GM12878 (cell line): Measurements from ENCODE around the gene PPP1CA. TPM values are rescaled to one million over a fixed set of nuclear protein-coding genes. Genes with fewer than 3 reads are reported as not detected.

Source experiments
- BACH1 ChIP-seq: fragments of 450-650 bp; IDR thresholded peaks from 2 replicates; pipeline ENCODE4 v1.6.1; 2017; ENCODE audit warnings: mild to moderate bottlenecking, borderline replicate concordance
- BMI1 ChIP-seq: fragments of 450-650 bp; IDR thresholded peaks from 2 replicates; pipeline ENCODE4 v1.6.1; 2016; ENCODE audit warnings: mild to moderate bottlenecking, moderate library complexity, borderline replicate concordance
- CTCF ChIP-seq, 3 experiments: IDR thresholded peaks in 2 of 3; conservative IDR thresholded peaks in 1 of 3; 2 replicates each; pipeline ENCODE4 v1.5.1; 2011; ENCODE audit warnings: low read depth in 3 of 3, low read length in 3 of 3, mild to moderate bottlenecking in 3 of 3, control low read depth in 2 of 3, moderate library complexity in 2 of 3, inconsistent platforms in 1 of 3, mixed read lengths in 1 of 3; ENCODE audit not compliant: control insufficient read depth in 2 of 3, insufficient read depth in 1 of 3; ENCODE audit errors: extremely low read depth in 1 of 3
- EED ChIP-seq: sonication (generic); IDR thresholded peaks from 2 replicates; pipeline ENCODE4 v1.6.1; 2016; ENCODE audit warnings: antibody characterized with exemption, low read depth
- HDAC2 ChIP-seq: fragments of 200-600 bp; sonication (generic); IDR thresholded peaks from 2 replicates; pipeline ENCODE4 v1.6.1; 2017
- IKZF1 ChIP-seq: fragments of 450-650 bp; conservative IDR thresholded peaks from 2 replicates; pipeline ENCODE4 v1.6.1; 2017; ENCODE audit warnings: antibody characterized with exemption, mild to moderate bottlenecking
- IKZF2 ChIP-seq, 2 experiments: fragments of 450-650 bp; IDR thresholded peaks; 2 replicates each; pipeline ENCODE4 v1.6.1; 2017; ENCODE audit warnings: mild to moderate bottlenecking in 2 of 2, moderate library complexity in 2 of 2
- KAT2A ChIP-seq: conservative IDR thresholded peaks from 2 replicates; pipeline ENCODE4 v1.6.1; 2011; ENCODE audit warnings: low read depth, low read length; ENCODE audit not compliant: control insufficient read depth
- MAX ChIP-seq: IDR thresholded peaks from 2 replicates; pipeline ENCODE4 v1.6.1; 2012; ENCODE audit warnings: low read depth, low read length, improper control_type of control experiment
- MEF2B ChIP-seq: fragments of 450-650 bp; IDR thresholded peaks from 2 replicates; pipeline ENCODE4 v1.6.1; 2018; ENCODE audit warnings: mild to moderate bottlenecking, moderate library complexity; ENCODE audit not compliant: partially characterized antibody, poor library complexity, severe bottlenecking
- MLLT1 ChIP-seq: fragments of 450-650 bp; IDR thresholded peaks from 2 replicates; pipeline ENCODE4 v1.6.1; 2016; ENCODE audit warnings: mild to moderate bottlenecking
- NFYB ChIP-seq: IDR thresholded peaks from 2 replicates; pipeline ENCODE4 v1.6.1; 2011; ENCODE audit warnings: low read depth, mild to moderate bottlenecking, low read length, improper control_type of control experiment, moderate library complexity; ENCODE audit not compliant: insufficient read depth
- PAX5 ChIP-seq: IDR thresholded peaks from 2 replicates; pipeline ENCODE4 v1.6.1; 2011; ENCODE audit warnings: low read depth, low read length, borderline replicate concordance
- PAX8 ChIP-seq: fragments of 450-650 bp; IDR thresholded peaks from 2 replicates; pipeline ENCODE4 v1.6.1; 2017; ENCODE audit warnings: mild to moderate bottlenecking, moderate library complexity
- POLR2AphosphoS5 ChIP-seq: IDR thresholded peaks from 2 replicates; pipeline ENCODE4 v1.6.1; 2011; ENCODE audit warnings: mild to moderate bottlenecking, low read length, inconsistent platforms
- RAD21 ChIP-seq: IDR thresholded peaks from 2 replicates; pipeline ENCODE4 v1.6.1; 2011; ENCODE audit warnings: mild to moderate bottlenecking, low read depth, low read length, moderate library complexity; ENCODE audit not compliant: insufficient read depth
- TARDBP ChIP-seq: IDR thresholded peaks from 2 replicates; pipeline ENCODE4 v1.6.1; 2016; ENCODE audit warnings: borderline replicate concordance
- ZBTB40 ChIP-seq: fragments of 450-650 bp; IDR thresholded peaks from 2 replicates; pipeline ENCODE4 v1.6.1; 2016; ENCODE audit warnings: mild to moderate bottlenecking, moderate library complexity, borderline replicate concordance
- polyA plus RNA-seq, 11 experiments: library from polyadenylated mRNA; depleted of rRNA in 4 of 11; unstranded in 6 of 11; stranded (reverse) in 5 of 11; fragments of >200 nt; fragmentation: Nextera tagmentation in 4 of 11; fragmentation: Illumina TruSeq in 1 of 11; extraction: Ambion mirVana in 4 of 11; extraction: Trizol in 1 of 11; gene quantifications; 1 replicate in 1 of 11; 2 replicates in 10 of 11; pipeline versions ENCODE4 v1.2.1 to v1.2.3, GENCODE V29; 2011 to 2016; ENCODE audit warnings: inconsistent platforms in 2 of 11, missing spikeins in 2 of 11, low read depth in 1 of 11
- total RNA-seq, 4 experiments: library from RNA; depleted of rRNA in 3 of 4; stranded (reverse); fragments of >200 nt in 3 of 4; fragmentation: Illumina TruSeq in 1 of 4; extraction: Trizol in 1 of 4; gene quantifications; 2 replicates each; pipeline versions ENCODE4 v1.2.1 to v1.2.3, GENCODE V29; 2013 to 2021

The PPP1CA gene
- total and polyA plus RNA-seq, 10 of the 15 experiments (the other 5 are each of a cell fraction or from before 2014, with no cell fraction given): 26.4 to 458 (median 240) TPM

GRCh38 chr11:67442504-67443404, 41.1 kb upstream of the PPP1CA start (continued):
- TF ChIP-seq MLLT1 (peak; percentile 55), BACH1 (no peak), PAX8 (no peak), KAT2A (no peak), MAX (no peak), POLR2AphosphoS5 (no peak), PAX5 (no peak), IKZF1 (0 out of 2 replicates have a peak, but pooled peaks have one; percentile 32), TARDBP (peak; percentile 18; the same call in 1 of the 2 replicates), MEF2B (no peak), NFYB (no peak), ZBTB40 (no peak), BMI1 (no peak), CTCF (IDR thresholded peaks at IDR 0.05 in 2 of 3, conservative IDR thresholded peaks at IDR 0.05 in 1 of 3; ENCODE audit: control insufficient read depth in 2 of 3, extremely low read depth in 1 of 3, insufficient read depth in 1 of 3, low read depth in 3 of 3, low read length in 3 of 3) (no peak), IKZF2 (IDR thresholded peaks at IDR 0.05) (no peak), RAD21 (no peak), EED (0 out of 2 replicates have a peak, but pooled peaks have one; percentile 24), HDAC2 (no peak)
